ENCODE results near the gene SLC10A7. TPM values are rescaled to one million over a fixed set of nuclear protein-coding genes. Genes with fewer than 3 reads are reported as not detected.

SLC10A7 gene
- total and polyA plus RNA-seq, 2 donors = 4.9 to 10.7 TPM

GRCh38 chr4:146407257-146407656 is 114.5 kb downstream of the SLC10A7 start:
- no peaks in the 10 kb centered on the region for H3K27me3 ChIP-seq (ENCODE audit: control insufficient read depth in 2 of 2, insufficient read depth in 1 of 2, low read length in 1 of 2)
- 66% methylated on average over 3 of the region's 3 CpGs for WGBS
- H3K9me3 ChIP-seq (ENCODE audit: control insufficient read depth in 2 of 2, insufficient read depth in 1 of 2, low read length in 1 of 2) = no peaks in the 10 kb centered on the region
- no peak overlapping the region for H3K4me3 ChIP-seq (ENCODE audit: low read length in 2 of 2)
- no peaks in the 10 kb centered on the region for H3K36me3 ChIP-seq (ENCODE audit: control insufficient read depth in 2 of 2, insufficient read depth in 2 of 2, low read length in 1 of 2)
- no peak for DNase-seq (ENCODE audit: low read depth in 6 of 9, low spot score in 9 of 9)
- no peak overlapping the region for H3K27ac ChIP-seq (ENCODE audit: low read depth in 1 of 2, low read length in 1 of 2)
- no peaks in the 10 kb centered on the region for H3K4me1 ChIP-seq (ENCODE audit: control insufficient read depth in 2 of 2, insufficient read depth in 2 of 2, low read length in 2 of 2)

GRCh38 chr4:146401274-146401673 is 120.5 kb downstream of the SLC10A7 start:
- Histone ChIP-seq H3K9me3 (ENCODE audit: control insufficient read depth in 2 of 2, insufficient read depth in 1 of 2, low read length in 1 of 2) (no peaks in the 10 kb centered on the region), H3K27me3 (ENCODE audit: control insufficient read depth in 2 of 2, insufficient read depth in 1 of 2, low read length in 1 of 2) (no peaks in the 10 kb centered on the region), H3K36me3 (ENCODE audit: control insufficient read depth in 2 of 2, insufficient read depth in 2 of 2, low read length in 1 of 2) (no peaks in the 10 kb centered on the region), H3K27ac (ENCODE audit: low read depth in 1 of 2, low read length in 1 of 2) (no peak overlapping the region), H3K4me1 (ENCODE audit: control insufficient read depth in 2 of 2, insufficient read depth in 2 of 2, low read length in 2 of 2) (no peaks in the 10 kb centered on the region), H3K4me3 (ENCODE audit: low read length in 2 of 2) (no peak overlapping the region)
- WGBS = 99% methylated on average over 2 of the region's 2 CpGs
- DNase-seq (ENCODE audit: low read depth in 6 of 9, low spot score in 9 of 9) = no peak

GRCh38 chr4:146398896-146399445 is 122.8 kb downstream of the SLC10A7 start:
- H3K36me3 ChIP-seq (ENCODE audit: control insufficient read depth in 2 of 2, insufficient read depth in 2 of 2, low read length in 1 of 2) = no peaks in the 10 kb centered on the region
- H3K27me3 ChIP-seq (ENCODE audit: control insufficient read depth in 2 of 2, insufficient read depth in 1 of 2, low read length in 1 of 2) = no peaks in the 10 kb centered on the region
- no peaks in the 10 kb centered on the region for H3K4me1 ChIP-seq (ENCODE audit: control insufficient read depth in 2 of 2, insufficient read depth in 2 of 2, low read length in 2 of 2)
- no peak for DNase-seq (ENCODE audit: low read depth in 6 of 9, low spot score in 9 of 9)
- H3K27ac ChIP-seq (ENCODE audit: low read depth in 1 of 2, low read length in 1 of 2) = no peak overlapping the region
- H3K9me3 ChIP-seq (ENCODE audit: control insufficient read depth in 2 of 2, insufficient read depth in 1 of 2, low read length in 1 of 2) = no peaks in the 10 kb centered on the region
- 77% methylated on average over 6 of the region's 6 CpGs for WGBS
- H3K4me3 ChIP-seq (ENCODE audit: low read length in 2 of 2) = no peak overlapping the region

- 97% methylated on average over 1 of the region's 1 CpG for WGBS
- H3K36me3 ChIP-seq (ENCODE audit: control insufficient read depth in 2 of 2, insufficient read depth in 2 of 2, low read length in 1 of 2) = no peaks in the 10 kb centered on the region
- H3K27me3 ChIP-seq (ENCODE audit: control insufficient read depth in 2 of 2, insufficient read depth in 1 of 2, low read length in 1 of 2) = no peaks in the 10 kb centered on the region
- H3K4me1 ChIP-seq (ENCODE audit: control insufficient read depth in 2 of 2, insufficient read depth in 2 of 2, low read length in 2 of 2) = no peaks in the 10 kb centered on the region
- no peak for DNase-seq (ENCODE audit: low read depth in 6 of 9, low spot score in 9 of 9)
- no peak overlapping the region for H3K4me3 ChIP-seq (ENCODE audit: low read length in 2 of 2)
- H3K9me3 ChIP-seq (ENCODE audit: control insufficient read depth in 2 of 2, insufficient read depth in 1 of 2, low read length in 1 of 2) = no peaks in the 10 kb centered on the region
- no peak overlapping the region for H3K27ac ChIP-seq (ENCODE audit: low read depth in 1 of 2, low read length in 1 of 2)
Observed at GRCh38 chr4:146398404-146398803, 123.3 kb downstream of the SLC10A7 start.

GRCh38 chr4:146389561-146389960 is 132.2 kb downstream of the SLC10A7 start:
- no peaks in the 10 kb centered on the region for H3K27me3 ChIP-seq (ENCODE audit: control insufficient read depth in 2 of 2, insufficient read depth in 1 of 2, low read length in 1 of 2)
- WGBS = 98% methylated on average over 1 of the region's 1 CpG

GRCh38 chr4:146382194-146382593 is 139.5 kb downstream of the SLC10A7 start:
- no peak overlapping the region for H3K4me3 ChIP-seq (ENCODE audit: low read length in 2 of 2)
- no peak overlapping the region for H3K27ac ChIP-seq (ENCODE audit: low read depth in 1 of 2, low read length in 1 of 2)
- H3K27me3 ChIP-seq (ENCODE audit: control insufficient read depth in 2 of 2, insufficient read depth in 1 of 2, low read length in 1 of 2) = no peaks in the 10 kb centered on the region
- no peaks in the 10 kb centered on the region for H3K9me3 ChIP-seq (ENCODE audit: control insufficient read depth in 2 of 2, insufficient read depth in 1 of 2, low read length in 1 of 2)
- no peak for DNase-seq (ENCODE audit: low read depth in 6 of 9, low spot score in 9 of 9)
- no peaks in the 10 kb centered on the region for H3K36me3 ChIP-seq (ENCODE audit: control insufficient read depth in 2 of 2, insufficient read depth in 2 of 2, low read length in 1 of 2)
- 96% methylated on average over 1 of the region's 1 CpG for WGBS
- no peaks in the 10 kb centered on the region for H3K4me1 ChIP-seq (ENCODE audit: control insufficient read depth in 2 of 2, insufficient read depth in 2 of 2, low read length in 2 of 2)

More at GRCh38 chr4:146389561-146389960, 132.2 kb downstream of the SLC10A7 start:
- Histone ChIP-seq H3K36me3 (ENCODE audit: control insufficient read depth in 2 of 2, insufficient read depth in 2 of 2, low read length in 1 of 2) (no peaks in the 10 kb centered on the region), H3K4me1 (ENCODE audit: control insufficient read depth in 2 of 2, insufficient read depth in 2 of 2, low read length in 2 of 2) (no peaks in the 10 kb centered on the region), H3K9me3 (ENCODE audit: control insufficient read depth in 2 of 2, insufficient read depth in 1 of 2, low read length in 1 of 2) (no peaks in the 10 kb centered on the region), H3K27ac (ENCODE audit: low read depth in 1 of 2, low read length in 1 of 2) (no peak overlapping the region), H3K4me3 (ENCODE audit: low read length in 2 of 2) (no peak overlapping the region)
- DNase-seq (ENCODE audit: low read depth in 6 of 9, low spot score in 9 of 9) = no peak

GRCh38 chr4:146381263-146381872 is 140.4 kb downstream of the SLC10A7 start:
- Histone ChIP-seq H3K9me3 (ENCODE audit: control insufficient read depth in 2 of 2, insufficient read depth in 1 of 2, low read length in 1 of 2) (no peaks in the 10 kb centered on the region), H3K4me3 (ENCODE audit: low read length in 2 of 2) (no peak overlapping the region), H3K27me3 (ENCODE audit: control insufficient read depth in 2 of 2, insufficient read depth in 1 of 2, low read length in 1 of 2) (no peaks in the 10 kb centered on the region), H3K4me1 (ENCODE audit: control insufficient read depth in 2 of 2, insufficient read depth in 2 of 2, low read length in 2 of 2) (no peaks in the 10 kb centered on the region), H3K36me3 (ENCODE audit: control insufficient read depth in 2 of 2, insufficient read depth in 2 of 2, low read length in 1 of 2) (no peaks in the 10 kb centered on the region), H3K27ac (ENCODE audit: low read depth in 1 of 2, low read length in 1 of 2) (no peak overlapping the region)
- DNase-seq (ENCODE audit: low read depth in 6 of 9, low spot score in 9 of 9) = no peak
- WGBS = 97% methylated on average over 2 of the region's 2 CpGs

- DNase-seq (ENCODE audit: low read depth in 6 of 9, low spot score in 9 of 9) = no peak
- H3K27ac ChIP-seq (ENCODE audit: low read depth in 1 of 2, low read length in 1 of 2) = no peak overlapping the region
- no peak overlapping the region for H3K4me3 ChIP-seq (ENCODE audit: low read length in 2 of 2)
- H3K36me3 ChIP-seq (ENCODE audit: control insufficient read depth in 2 of 2, insufficient read depth in 2 of 2, low read length in 1 of 2) = no peaks in the 10 kb centered on the region
- H3K4me1 ChIP-seq (ENCODE audit: control insufficient read depth in 2 of 2, insufficient read depth in 2 of 2, low read length in 2 of 2) = no peaks in the 10 kb centered on the region
- no peaks in the 10 kb centered on the region for H3K27me3 ChIP-seq (ENCODE audit: control insufficient read depth in 2 of 2, insufficient read depth in 1 of 2, low read length in 1 of 2)
- 98% methylated on average over 2 of the region's 2 CpGs for WGBS
- no peaks in the 10 kb centered on the region for H3K9me3 ChIP-seq (ENCODE audit: control insufficient read depth in 2 of 2, insufficient read depth in 1 of 2, low read length in 1 of 2)
Observed at GRCh38 chr4:146379744-146380143, 142.0 kb downstream of the SLC10A7 start.

GRCh38 chr4:146371812-146372211 is 149.9 kb downstream of the SLC10A7 start:
- 97% methylated on average over 1 of the region's 1 CpG for WGBS
- H3K4me1 ChIP-seq (ENCODE audit: control insufficient read depth in 2 of 2, insufficient read depth in 2 of 2, low read length in 2 of 2) = no peaks in the 10 kb centered on the region

More at GRCh38 chr4:146371812-146372211, 149.9 kb downstream of the SLC10A7 start:
- Histone ChIP-seq H3K4me3 (ENCODE audit: low read length in 2 of 2) (no peak overlapping the region), H3K27me3 (ENCODE audit: control insufficient read depth in 2 of 2, insufficient read depth in 1 of 2, low read length in 1 of 2) (no peaks in the 10 kb centered on the region), H3K36me3 (ENCODE audit: control insufficient read depth in 2 of 2, insufficient read depth in 2 of 2, low read length in 1 of 2) (no peaks in the 10 kb centered on the region), H3K27ac (ENCODE audit: low read depth in 1 of 2, low read length in 1 of 2) (no peak overlapping the region), H3K9me3 (ENCODE audit: control insufficient read depth in 2 of 2, insufficient read depth in 1 of 2, low read length in 1 of 2) (no peaks in the 10 kb centered on the region)
- DNase-seq (ENCODE audit: low read depth in 6 of 9, low spot score in 9 of 9) = no peak

Measured in thymus (tissue), 11 donors.